Activated naive CD8-positive, alpha-beta T cell (primary cell): Measurements from ENCODE around the gene LSAMP.

Source experiments
- H3K27ac Mint-ChIP-seq: one replicate; pipeline ENCODE4 v1.8.0; 2021; ENCODE audit warnings: mixed read lengths
- H3K27me3 Mint-ChIP-seq: one replicate; pipeline ENCODE4 v1.8.0; 2021; ENCODE audit warnings: mixed read lengths
- H3K36me3 Mint-ChIP-seq: one replicate; pipeline ENCODE4 v1.8.0; 2021; ENCODE audit warnings: mixed read lengths
- H3K4me1 Mint-ChIP-seq: one replicate; pipeline ENCODE4 v1.8.0; 2021; ENCODE audit warnings: low read depth, mixed read lengths
- H3K4me3 Mint-ChIP-seq: one replicate; pipeline ENCODE4 v1.8.0; 2021; ENCODE audit warnings: mild to moderate bottlenecking, mixed read lengths
- H3K9me3 Mint-ChIP-seq: one replicate; pipeline ENCODE4 v1.8.0; 2021; ENCODE audit warnings: low read depth, mixed read lengths

Gene LSAMP

GRCh38 chr3:116058844-116059243, 386.4 kb downstream of the LSAMP start:
- Mint-ChIP-seq H3K36me3 (no peaks in the 10 kb centered on the region), H3K4me3 (no peak overlapping the region), H3K4me1 (no peaks in the 10 kb centered on the region), H3K27ac (no peak overlapping the region), H3K27me3 (no peaks in the 10 kb centered on the region), H3K9me3 (no peaks in the 10 kb centered on the region)

GRCh38 chr3:116057400-116058006, 387.8 kb downstream of the LSAMP start:
- H3K27ac Mint-ChIP-seq = no peak overlapping the region
- no peaks in the 10 kb centered on the region for H3K27me3 Mint-ChIP-seq
- H3K36me3 Mint-ChIP-seq = no peaks in the 10 kb centered on the region
- H3K4me1 Mint-ChIP-seq = no peaks in the 10 kb centered on the region
- no peaks in the 10 kb centered on the region for H3K9me3 Mint-ChIP-seq
- H3K4me3 Mint-ChIP-seq = no peak overlapping the region

GRCh38 chr3:116056280-116056679, 389.0 kb downstream of the LSAMP start:
- no peak overlapping the region for H3K27ac Mint-ChIP-seq
- H3K4me3 Mint-ChIP-seq = no peak overlapping the region

DNA sequence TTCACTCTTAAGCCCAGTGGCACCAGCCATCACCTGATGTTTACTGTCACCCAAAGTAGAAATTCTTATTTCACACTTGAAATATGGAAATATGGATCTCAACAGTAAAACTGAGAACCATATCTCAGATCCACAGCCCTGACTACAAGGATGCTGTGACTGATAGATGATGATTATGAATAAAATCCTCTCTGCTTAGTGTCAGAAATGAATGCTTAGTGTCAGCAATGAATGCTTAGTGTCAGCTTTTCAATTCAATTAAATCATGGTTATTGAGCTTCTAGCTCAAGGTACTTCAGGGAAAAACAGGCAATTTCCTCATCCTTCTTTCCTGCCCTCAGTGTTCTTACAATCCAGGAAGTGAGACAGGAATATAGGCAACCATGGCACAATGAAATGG, 392.3 kb downstream of the LSAMP start:
- Mint-ChIP-seq H3K27me3 (no peaks in the 10 kb centered on the region), H3K4me3 (no peak overlapping the region), H3K9me3 (no peaks in the 10 kb centered on the region), H3K36me3 (no peaks in the 10 kb centered on the region), H3K4me1 (no peaks in the 10 kb centered on the region), H3K27ac (no peak overlapping the region)

More at GRCh38 chr3:116056280-116056679, 389.0 kb downstream of the LSAMP start:
- Mint-ChIP-seq H3K9me3 (no peaks in the 10 kb centered on the region), H3K4me1 (no peaks in the 10 kb centered on the region), H3K36me3 (no peaks in the 10 kb centered on the region), H3K27me3 (no peaks in the 10 kb centered on the region)

DNA sequence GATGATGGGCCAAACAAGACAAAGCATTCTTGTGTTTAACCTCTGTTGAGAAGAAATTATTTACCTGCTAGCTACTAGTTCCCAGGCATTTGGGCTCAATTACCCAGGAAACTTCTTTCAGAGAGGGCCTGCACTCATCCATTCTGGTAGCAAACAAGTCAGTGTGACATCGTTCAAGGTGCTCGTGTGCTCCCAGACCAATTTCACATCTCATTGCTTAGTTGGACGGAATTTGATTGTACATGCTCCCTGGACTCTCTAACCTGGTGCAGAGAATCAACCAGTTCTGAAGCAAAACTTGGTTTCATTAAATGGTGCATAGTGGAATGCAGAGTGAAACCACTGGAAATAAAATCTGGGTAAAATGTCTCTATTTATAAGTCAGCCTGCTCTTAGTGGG, 392.7 kb downstream of the LSAMP start:
- H3K27me3 Mint-ChIP-seq = no peaks in the 10 kb centered on the region
- no peaks in the 10 kb centered on the region for H3K36me3 Mint-ChIP-seq
- no peak overlapping the region for H3K27ac Mint-ChIP-seq
- no peaks in the 10 kb centered on the region for H3K9me3 Mint-ChIP-seq
- no peaks in the 10 kb centered on the region for H3K4me1 Mint-ChIP-seq
- H3K4me3 Mint-ChIP-seq = no peak overlapping the region

DNA sequence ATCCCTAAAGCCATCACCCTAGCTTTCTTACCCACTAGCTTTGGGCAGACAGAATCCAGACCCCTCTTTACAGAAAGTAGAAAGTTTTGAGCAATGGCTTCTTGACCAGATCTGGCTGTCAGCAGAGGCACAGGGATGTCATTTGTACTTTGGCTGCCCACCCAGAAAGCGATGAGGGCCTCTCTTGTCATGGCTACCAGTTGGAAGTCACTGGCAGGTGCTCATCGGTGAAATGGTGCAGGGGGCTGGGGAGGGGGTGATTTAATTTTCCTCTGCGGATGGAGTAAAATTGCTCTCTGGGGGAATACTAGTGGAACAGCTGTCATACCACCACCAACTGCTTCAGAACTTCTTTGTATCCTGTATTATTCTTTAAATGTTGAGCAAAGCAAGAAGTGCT, 393.7 kb downstream of the LSAMP start:
- Mint-ChIP-seq H3K4me3 (no peak overlapping the region), H3K27ac (no peak overlapping the region), H3K27me3 (no peaks in the 10 kb centered on the region), H3K9me3 (no peaks in the 10 kb centered on the region), H3K36me3 (no peaks in the 10 kb centered on the region), H3K4me1 (no peaks in the 10 kb centered on the region)

DNA sequence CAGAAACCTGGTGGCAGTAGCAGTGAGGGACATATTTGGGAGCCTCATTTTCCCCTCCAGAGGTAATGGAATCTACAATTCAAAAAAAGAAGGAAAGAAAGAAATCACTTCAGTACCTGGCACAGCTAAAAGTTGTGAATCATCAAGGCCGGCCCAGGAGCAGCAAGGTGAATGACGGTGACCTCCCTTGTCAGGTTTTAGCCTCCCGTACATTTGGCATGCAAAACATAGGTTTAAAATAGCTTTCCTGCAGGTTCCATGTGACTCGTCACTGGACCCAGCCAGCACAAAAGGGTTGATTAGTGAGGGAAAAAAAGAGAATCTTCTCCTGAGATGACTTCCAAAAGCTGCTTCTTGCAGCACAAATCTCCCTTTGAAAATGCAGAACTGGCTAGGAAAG, 394.2 kb downstream of the LSAMP start:
- no peak overlapping the region for H3K27ac Mint-ChIP-seq
- H3K27me3 Mint-ChIP-seq = no peaks in the 10 kb centered on the region
- H3K4me3 Mint-ChIP-seq = no peak overlapping the region
- H3K4me1 Mint-ChIP-seq = no peaks in the 10 kb centered on the region
- H3K9me3 Mint-ChIP-seq = no peaks in the 10 kb centered on the region
- no peaks in the 10 kb centered on the region for H3K36me3 Mint-ChIP-seq

- Mint-ChIP-seq H3K27ac (no peak overlapping the region), H3K9me3 (no peaks in the 10 kb centered on the region), H3K4me3 (no peak overlapping the region), H3K27me3 (no peaks in the 10 kb centered on the region), H3K36me3 (no peaks in the 10 kb centered on the region), H3K4me1 (no peaks in the 10 kb centered on the region)
Measured at GRCh38 chr3:116050311-116050915, 394.9 kb downstream of the LSAMP start.

DNA sequence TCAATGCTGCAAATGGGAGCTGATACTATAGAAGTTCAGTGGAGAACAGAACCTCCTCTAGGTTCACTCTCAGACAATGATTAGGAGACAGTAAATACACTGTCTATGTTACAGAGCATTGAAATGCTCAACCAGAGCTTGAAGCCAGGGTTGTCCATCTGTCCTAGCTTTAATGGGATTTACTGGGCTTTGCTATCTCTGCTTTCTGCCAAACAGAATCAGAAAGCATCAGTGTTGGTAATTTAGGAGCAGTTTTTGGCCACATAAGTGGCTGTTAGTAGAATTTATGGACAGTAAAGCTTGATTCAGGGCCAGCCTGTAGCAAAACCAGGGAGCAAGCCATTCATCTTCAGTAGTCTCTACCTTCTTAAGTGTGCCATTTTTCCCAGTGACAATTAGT, 396.3 kb downstream of the LSAMP start:
- Mint-ChIP-seq H3K9me3 (no peaks in the 10 kb centered on the region), H3K36me3 (no peaks in the 10 kb centered on the region), H3K4me1 (no peaks in the 10 kb centered on the region), H3K27ac (no peak overlapping the region), H3K27me3 (no peaks in the 10 kb centered on the region), H3K4me3 (no peak overlapping the region)

DNA sequence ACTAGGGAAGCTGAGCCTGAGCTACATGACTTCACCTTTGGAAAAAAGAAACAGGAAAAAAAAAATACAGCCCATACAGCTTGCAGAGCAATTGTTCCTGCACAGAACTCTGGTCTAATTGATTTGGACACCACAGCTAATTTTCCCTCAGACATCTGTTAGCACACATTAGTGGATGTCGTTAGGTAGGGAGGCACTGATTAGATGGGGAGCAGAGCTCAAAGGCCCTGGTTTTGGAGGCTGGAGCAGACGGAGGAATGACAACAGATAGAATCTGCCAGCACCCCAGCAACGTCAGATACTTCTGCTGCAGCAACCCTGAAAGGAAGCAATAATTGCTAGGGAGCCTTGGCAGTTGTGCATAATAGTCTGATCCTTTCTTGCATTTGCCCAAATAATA, 398.9 kb downstream of the LSAMP start:
- H3K4me3 Mint-ChIP-seq = no peak overlapping the region
- H3K4me1 Mint-ChIP-seq = no peaks in the 10 kb centered on the region
- H3K27ac Mint-ChIP-seq = no peak overlapping the region
- H3K36me3 Mint-ChIP-seq = no peaks in the 10 kb centered on the region
- H3K27me3 Mint-ChIP-seq = no peaks in the 10 kb centered on the region
- H3K9me3 Mint-ChIP-seq = no peaks in the 10 kb centered on the region

DNA sequence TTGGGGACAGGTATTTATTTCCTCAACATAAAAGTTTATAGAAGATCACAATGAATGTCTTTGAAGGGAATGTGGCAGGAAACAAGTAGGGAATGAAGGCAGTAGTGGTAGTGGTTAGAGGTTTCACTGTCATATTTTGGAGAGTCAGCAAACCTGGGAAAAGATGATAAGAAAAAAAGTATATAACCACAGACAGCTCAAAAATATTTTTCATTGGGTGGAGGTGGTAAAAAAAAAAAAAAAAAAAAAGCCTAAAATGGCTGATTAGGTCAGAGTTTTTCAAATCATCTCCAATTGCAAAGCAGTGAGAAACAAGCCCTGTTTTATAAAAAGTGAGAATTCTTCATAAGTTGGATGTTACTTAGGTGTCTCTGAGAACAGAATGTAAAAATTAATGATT, 400.0 kb downstream of the LSAMP start:
- no peaks in the 10 kb centered on the region for H3K4me1 Mint-ChIP-seq
- no peaks in the 10 kb centered on the region for H3K27me3 Mint-ChIP-seq
- H3K36me3 Mint-ChIP-seq = no peaks in the 10 kb centered on the region
- no peak overlapping the region for H3K4me3 Mint-ChIP-seq
- H3K9me3 Mint-ChIP-seq = no peaks in the 10 kb centered on the region
- no peak overlapping the region for H3K27ac Mint-ChIP-seq

- no peak overlapping the region for H3K4me3 Mint-ChIP-seq
- no peaks in the 10 kb centered on the region for H3K27me3 Mint-ChIP-seq
- no peak overlapping the region for H3K27ac Mint-ChIP-seq
- no peaks in the 10 kb centered on the region for H3K36me3 Mint-ChIP-seq
- H3K4me1 Mint-ChIP-seq = no peaks in the 10 kb centered on the region
- H3K9me3 Mint-ChIP-seq = no peaks in the 10 kb centered on the region
Measured at GRCh38 chr3:116040152-116040551, 405.1 kb downstream of the LSAMP start.

GRCh38 chr3:116039651-116039985, 405.7 kb downstream of the LSAMP start:
- no peaks in the 10 kb centered on the region for H3K4me1 Mint-ChIP-seq
- H3K27me3 Mint-ChIP-seq = no peaks in the 10 kb centered on the region
- no peaks in the 10 kb centered on the region for H3K9me3 Mint-ChIP-seq
- H3K36me3 Mint-ChIP-seq = no peaks in the 10 kb centered on the region
- H3K27ac Mint-ChIP-seq = no peak overlapping the region
- H3K4me3 Mint-ChIP-seq = no peak overlapping the region

DNA sequence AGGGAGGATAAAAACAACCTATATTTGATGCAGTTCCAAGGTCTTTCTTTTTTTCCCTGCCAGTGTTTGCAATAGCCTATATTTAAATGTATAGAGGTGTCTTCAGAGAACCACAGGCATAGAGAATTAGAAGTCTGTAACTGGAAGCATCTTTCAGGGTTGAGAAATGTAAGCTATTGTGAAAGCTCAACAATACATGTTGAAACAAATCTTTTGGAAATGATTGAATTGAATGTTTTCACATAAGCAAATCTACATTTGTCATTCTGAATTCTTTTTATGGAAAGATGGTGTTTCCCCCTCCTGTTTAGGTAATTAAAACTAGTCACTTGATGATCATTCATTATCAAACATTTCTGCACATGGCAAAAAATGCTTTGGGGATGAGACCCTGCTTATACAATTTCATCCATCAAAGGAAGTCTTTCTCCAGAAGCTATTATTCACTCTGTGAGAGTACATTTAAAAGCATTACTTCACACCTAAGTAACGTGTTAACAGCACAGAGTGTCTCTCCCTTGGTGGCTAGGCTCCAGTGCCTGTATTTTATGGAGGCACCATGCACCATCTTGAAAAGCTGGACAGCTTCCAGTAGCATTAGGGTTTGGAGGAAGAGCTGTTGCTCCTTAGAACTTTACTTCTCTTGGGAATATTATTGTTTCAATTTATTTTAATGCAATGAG, 406.2 kb downstream of the LSAMP start:
- Mint-ChIP-seq H3K27ac (no peak overlapping the region), H3K4me3 (no peak overlapping the region), H3K36me3 (no peaks in the 10 kb centered on the region), H3K4me1 (no peaks in the 10 kb centered on the region), H3K27me3 (no peaks in the 10 kb centered on the region), H3K9me3 (no peaks in the 10 kb centered on the region)

DNA sequence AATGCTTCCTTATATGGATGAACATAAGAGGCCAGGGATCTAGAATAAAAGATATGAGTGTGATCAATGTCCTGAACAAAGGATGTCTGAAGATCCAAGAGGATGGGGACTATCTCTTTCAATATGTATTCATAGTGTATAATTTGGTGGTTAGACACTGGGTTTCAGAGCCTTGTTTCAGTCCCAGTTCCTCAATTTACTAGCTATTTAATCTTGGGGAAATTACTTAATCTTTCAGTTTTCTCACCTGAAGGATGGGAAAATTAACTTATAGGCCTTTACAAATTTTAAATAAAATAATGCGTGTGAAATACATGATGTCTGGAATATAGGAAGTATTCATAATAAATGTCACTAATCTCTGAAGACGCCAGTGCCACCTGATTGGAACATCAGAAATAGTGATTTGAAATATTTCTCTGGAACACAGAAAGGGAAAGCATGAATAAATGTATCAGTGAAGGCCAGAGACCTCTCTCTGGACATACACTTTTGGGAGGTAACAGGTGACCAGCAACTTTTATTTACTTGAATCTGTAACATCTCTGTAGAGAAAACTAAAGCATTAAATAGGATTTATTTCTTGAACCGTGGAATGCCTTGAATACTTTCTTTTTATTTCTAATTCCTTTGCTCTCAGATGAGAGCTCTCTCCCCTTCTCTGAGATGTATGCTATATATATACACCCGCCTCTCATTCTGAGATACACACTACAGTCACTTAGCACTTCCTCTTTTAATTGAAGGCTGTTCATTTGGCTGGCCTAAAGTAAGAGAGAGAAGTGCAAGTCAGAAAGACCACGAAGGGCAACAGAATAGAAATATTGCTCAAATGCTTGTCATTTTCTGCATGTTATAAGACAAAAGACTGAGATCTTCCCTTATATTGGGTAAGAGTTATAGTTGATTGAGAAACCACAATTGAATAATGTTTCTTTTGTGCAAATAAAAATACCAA, 407.1 kb downstream of the LSAMP start:
- no peaks in the 10 kb centered on the region for H3K36me3 Mint-ChIP-seq
- H3K4me3 Mint-ChIP-seq = no peak overlapping the region
- no peaks in the 10 kb centered on the region for H3K4me1 Mint-ChIP-seq
- H3K27ac Mint-ChIP-seq = no peak overlapping the region
- no peaks in the 10 kb centered on the region for H3K9me3 Mint-ChIP-seq
- no peaks in the 10 kb centered on the region for H3K27me3 Mint-ChIP-seq
